A549 (cell line): ENCODE results near the gene ARHGEF1.

Experiments used
- CEBPB ChIP-seq, 2 experiments: fragments of >200 bp in 1 of 2; sonication (Bioruptor Twin) in 1 of 2; formaldehyde crosslinking in 1 of 2; IDR thresholded peaks; 2 replicates each; pipeline ENCODE4 v1.6.1; 2012 to 2016
- CHD2 ChIP-seq: fragments of 150-350 bp; IDR thresholded peaks from 2 replicates; pipeline ENCODE4 v1.6.1; 2014; ENCODE audit warnings: low read length; ENCODE audit not compliant: partially characterized antibody
- CTCF ChIP-seq: fragments of >200 bp; sonication (Bioruptor Twin); formaldehyde crosslinking; IDR thresholded peaks from 3 replicates; pipeline ENCODE4 v1.5.1; 2016
- EHMT2 ChIP-seq: fragments of 200-600 bp; sonication (generic); IDR thresholded peaks from 2 replicates; pipeline ENCODE4 v1.6.1; 2016; ENCODE audit warnings: antibody characterized with exemption, low read depth, mild to moderate bottlenecking, moderate library complexity
- FOSL2 ChIP-seq, 2 experiments: fragments of 450-650 bp in 1 of 2; fragments of >200 bp in 1 of 2; sonication (Bioruptor Twin) in 1 of 2; formaldehyde crosslinking; IDR thresholded peaks; 2 replicates each; pipeline versions ENCODE4 v1.5.0 to v1.6.1; 2016 to 2020; ENCODE audit warnings: mild to moderate bottlenecking in 1 of 2, moderate library complexity in 1 of 2
- JUN ChIP-seq, 2 experiments: fragments of >200 bp; sonication (Bioruptor Twin); formaldehyde crosslinking; IDR thresholded peaks; 2 replicates in 1 of 2; 3 replicates in 1 of 2; pipeline ENCODE4 v1.6.1; 2016 to 2017
- NFE2L2 ChIP-seq: fragments of 150-350 bp; conservative IDR thresholded peaks from 2 replicates; pipeline ENCODE4 v1.6.1; 2014; ENCODE audit warnings: low read length
- POLR2A ChIP-seq: IDR thresholded peaks from 2 replicates; pipeline ENCODE4 v1.6.1; 2012; ENCODE audit warnings: mild to moderate bottlenecking, low read length
- REST ChIP-seq: fragments of 200-600 bp; sonication (generic); IDR thresholded peaks from 2 replicates; pipeline ENCODE4 v1.6.1; 2016; ENCODE audit warnings: antibody characterized with exemption, mild to moderate bottlenecking, moderate library complexity
- RNF2 ChIP-seq: fragments of 200-600 bp; sonication (generic); IDR thresholded peaks from 2 replicates; pipeline ENCODE4 v1.6.1; 2016; ENCODE audit warnings: low read depth, mild to moderate bottlenecking, antibody characterized with exemption, moderate library complexity, borderline replicate concordance

GRCh38 chr19:41877916-41878905, 4.8 kb upstream of the ARHGEF1 start:
- TF ChIP-seq CHD2 (no peak), CEBPB (IDR thresholded peaks at IDR 0.05) (no peak), CTCF (no peak), REST (no peak), POLR2A (no peak), NFE2L2 (no peak), RNF2 (no peak), JUN (IDR thresholded peaks at IDR 0.05) (no peak), FOSL2 (IDR thresholded peaks at IDR 0.05) (no peak), FOSL2 (CRISPR knock-in tag; IDR thresholded peaks at IDR 0.05) (no peak), EHMT2 (no peak)
